GM23338 (cell line): Measurements from ENCODE around the gene GARIN3. TPM values are rescaled to one million over a fixed set of nuclear protein-coding genes. Genes with fewer than 3 reads are reported as not detected.

Source experiments
- ATAC-seq: fragments of 200-7000 bp; cut with Tn5 transposase; 3 replicates; pipeline ENCODE4 v1.9.1; 2020
- DNase-seq: peaks from one replicate; pipeline ENCODE4 v3.0.0-alpha.2; 2015; ENCODE audit warnings: low spot score
- H2AFZ ChIP-seq: fragments of 200-600 bp; sonication (generic); 2 replicates; pipeline ENCODE4 v1.8.0; 2016; ENCODE audit warnings: antibody characterized with exemption, mild to moderate bottlenecking, moderate library complexity
- H3F3A ChIP-seq: fragments of 200-600 bp; sonication (generic); replicated peaks from 2 replicates; pipeline ENCODE4 v1.8.0; 2017; ENCODE audit warnings: antibody characterized with exemption, mixed run types, low read depth
- H3K27ac ChIP-seq: fragments of 200-600 bp; sonication (generic); 2 replicates; pipeline ENCODE4 v1.6.1; 2016; ENCODE audit warnings: low read depth
- H3K27me3 ChIP-seq: fragments of 200-600 bp; sonication (generic); 2 replicates; pipeline ENCODE4 v1.8.0; 2016; ENCODE audit warnings: mild to moderate bottlenecking, mixed run types, moderate library complexity; ENCODE audit not compliant: insufficient read depth
- H3K36me3 ChIP-seq: fragments of 200-600 bp; sonication (generic); 2 replicates; pipeline ENCODE4 v1.8.0; 2016; ENCODE audit warnings: mild to moderate bottlenecking; ENCODE audit not compliant: insufficient read depth
- H3K4me1 ChIP-seq: fragments of 200-600 bp; sonication (generic); 2 replicates; pipeline ENCODE4 v1.8.0; 2016; ENCODE audit warnings: mild to moderate bottlenecking, moderate library complexity; ENCODE audit not compliant: insufficient read depth
- H3K4me2 ChIP-seq: fragments of 200-600 bp; sonication (generic); 2 replicates; pipeline ENCODE4 v1.7.1; 2017; ENCODE audit warnings: mixed run types
- H3K4me3 ChIP-seq: fragments of 200-600 bp; sonication (generic); 2 replicates; pipeline ENCODE4 v1.6.1; 2016; ENCODE audit warnings: mixed run types
- H3K79me2 ChIP-seq: fragments of 200-600 bp; sonication (generic); replicated peaks from 2 replicates; pipeline ENCODE4 v1.8.0; 2017; ENCODE audit warnings: mild to moderate bottlenecking; ENCODE audit not compliant: insufficient read depth
- H3K9me2 ChIP-seq: fragments of 200-600 bp; sonication (generic); 2 replicates; pipeline ENCODE4 v1.8.0; 2017; ENCODE audit not compliant: insufficient read depth
- H4K20me1 ChIP-seq: fragments of 200-600 bp; sonication (generic); replicated peaks from 2 replicates; pipeline ENCODE4 v1.8.0; 2017; ENCODE audit warnings: mild to moderate bottlenecking; ENCODE audit not compliant: insufficient read depth
- H3K27ac Mint-ChIP-seq: 2 replicates; pipeline ENCODE4 v1.8.0; 2020; ENCODE audit warnings: inconsistent platforms, mild to moderate bottlenecking, moderate library complexity, mixed read lengths
- H3K27me3 Mint-ChIP-seq: 3 replicates; pipeline ENCODE4 v1.8.0; 2022; ENCODE audit warnings: low read depth, mild to moderate bottlenecking, moderate library complexity, mixed read lengths, inconsistent platforms; ENCODE audit not compliant: insufficient read depth, poor library complexity
- H3K36me3 Mint-ChIP-seq: 3 replicates; pipeline ENCODE4 v1.8.0; 2021; ENCODE audit warnings: low read depth, mild to moderate bottlenecking, inconsistent platforms, moderate library complexity, mixed read lengths
- H3K4me1 Mint-ChIP-seq: 3 replicates; pipeline ENCODE4 v1.8.0; 2020; ENCODE audit warnings: mild to moderate bottlenecking, inconsistent platforms, mixed read lengths
- H3K4me3 Mint-ChIP-seq: 3 replicates; pipeline ENCODE4 v1.8.0; 2021; ENCODE audit warnings: moderate library complexity, mild to moderate bottlenecking, inconsistent platforms, mixed read lengths
- H3K9me3 Mint-ChIP-seq: 3 replicates; pipeline ENCODE4 v1.8.0; 2020; ENCODE audit warnings: moderate library complexity, mild to moderate bottlenecking, inconsistent platforms, mixed read lengths
- CREB1 ChIP-seq: fragments of 250-450 bp; sonication (Bioruptor Pico); IDR thresholded peaks from 2 replicates; pipeline ENCODE4 v1.5.0; 2020; ENCODE audit warnings: low read depth, mild to moderate bottlenecking, moderate library complexity
- EZH2 ChIP-seq: fragments of 200-600 bp; sonication (generic); IDR thresholded peaks from one replicate; pipeline ENCODE4 v1.8.0; 2017; ENCODE audit warnings: antibody characterized with exemption, mild to moderate bottlenecking, low read depth; ENCODE audit not compliant: unreplicated experiment
- EZH2phosphoT487 ChIP-seq: fragments of 200-600 bp; sonication (generic); IDR thresholded peaks from one replicate; pipeline ENCODE4 v1.8.1; 2018; ENCODE audit warnings: antibody characterized with exemption; ENCODE audit not compliant: unreplicated experiment
- JUNB ChIP-seq: IDR thresholded peaks from one replicate; pipeline ENCODE4 v1.6.1; 2016; ENCODE audit warnings: antibody characterized with exemption; ENCODE audit not compliant: unreplicated experiment
- NANOG ChIP-seq: IDR thresholded peaks from 2 replicates; pipeline ENCODE4 v1.6.1; 2016; ENCODE audit warnings: antibody characterized with exemption, borderline replicate concordance
- POLR2AphosphoS5 ChIP-seq: IDR thresholded peaks from 2 replicates; pipeline ENCODE4 v1.6.1; 2016; ENCODE audit warnings: antibody characterized with exemption, low read depth
- STAT1 ChIP-seq: IDR thresholded peaks from one replicate; pipeline ENCODE4 v1.6.1; 2016; ENCODE audit warnings: antibody characterized with exemption; ENCODE audit not compliant: unreplicated experiment
- ZNF114 ChIP-seq: fragments of 250-450 bp; sonication (Bioruptor Pico); IDR thresholded peaks from 2 replicates; pipeline ENCODE4 v1.5.0; 2020; ENCODE audit warnings: mild to moderate bottlenecking, moderate library complexity
- ZNF331 ChIP-seq: fragments of 250-450 bp; sonication (Bioruptor Pico); IDR thresholded peaks from 2 replicates; pipeline ENCODE4 v1.5.0; 2020; ENCODE audit warnings: low read depth, mild to moderate bottlenecking, moderate library complexity
- polyA plus RNA-seq: library from polyadenylated mRNA; unstranded; fragments of >200 nt; fragmentation: Nextera tagmentation; extraction: Ambion mirVana; gene quantifications from 2 replicates; pipeline ENCODE4 v1.2.1, GENCODE V29; 2016
- total RNA-seq: library from RNA; depleted of rRNA; stranded (reverse); fragments of >200 nt; shearing (Covaris generic); gene quantifications from 2 replicates; pipeline ENCODE4 v1.2.3, GENCODE V29; 2014
- TF ChIP-seq, protein P1 (sequence below): IDR thresholded peaks from 2 replicates; pipeline ENCODE4 v1.6.1; 2016; ENCODE audit warnings: antibody characterized with exemption
- TF ChIP-seq, protein P2 (sequence below): IDR thresholded peaks from one replicate; pipeline ENCODE4 v1.6.1; 2018; ENCODE audit warnings: antibody characterized with exemption; ENCODE audit not compliant: unreplicated experiment
- TF ChIP-seq, protein P3 (sequence below), 2 experiments: fragments of 200-600 bp in 1 of 2; sonication (generic) in 1 of 2; conservative IDR thresholded peaks; 2 replicates each; pipeline versions ENCODE4 v1.5.1 to v1.6.1; 2016 to 2017; ENCODE audit warnings: antibody characterized with exemption in 2 of 2, low read depth in 2 of 2, mild to moderate bottlenecking in 2 of 2, moderate library complexity in 1 of 2

GARIN3 gene
- total and polyA plus RNA-seq, 2 experiments from 2014 or later: not detected

- Histone ChIP-seq H2AFZ (no peak overlapping the region), H3K4me1 (no peaks in the 10 kb centered on the region), H4K20me1 (no peaks in the 10 kb centered on the region), H3K36me3 (no peaks in the 10 kb centered on the region), H3K27ac (no peak overlapping the region), H3F3A (no peaks in the 10 kb centered on the region), H3K4me2 (no peak overlapping the region), H3K27me3 (no peaks in the 10 kb centered on the region), H3K9me2 (peaks cover 12% of the 10 kb centered on the region), H3K4me3 (no peak overlapping the region), H3K79me2 (no peaks in the 10 kb centered on the region)
- DNase-seq: no peak
- H3K27ac Mint-ChIP-seq: no peak overlapping the region
- peaks cover 11% of the 10 kb centered on the region; the same call in 2 of the 3 replicates for H3K4me1 Mint-ChIP-seq
- H3K9me3 Mint-ChIP-seq: peaks cover 5% of the 10 kb centered on the region; the same call in 1 of the 3 replicates
- no peaks in the 10 kb centered on the region; the same call in 2 of the 3 replicates for H3K36me3 Mint-ChIP-seq
- TF ChIP-seq, protein P1, sequence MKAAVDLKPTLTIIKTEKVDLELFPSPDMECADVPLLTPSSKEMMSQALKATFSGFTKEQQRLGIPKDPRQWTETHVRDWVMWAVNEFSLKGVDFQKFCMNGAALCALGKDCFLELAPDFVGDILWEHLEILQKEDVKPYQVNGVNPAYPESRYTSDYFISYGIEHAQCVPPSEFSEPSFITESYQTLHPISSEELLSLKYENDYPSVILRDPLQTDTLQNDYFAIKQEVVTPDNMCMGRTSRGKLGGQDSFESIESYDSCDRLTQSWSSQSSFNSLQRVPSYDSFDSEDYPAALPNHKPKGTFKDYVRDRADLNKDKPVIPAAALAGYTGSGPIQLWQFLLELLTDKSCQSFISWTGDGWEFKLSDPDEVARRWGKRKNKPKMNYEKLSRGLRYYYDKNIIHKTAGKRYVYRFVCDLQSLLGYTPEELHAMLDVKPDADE: no peak
- TF ChIP-seq NANOG (no peak), CREB1 (no peak), JUNB (no peak), STAT1 (no peak), POLR2AphosphoS5 (no peak), EZH2 (no peak), ZNF331 (CRISPR knock-in tag) (no peak)
- H3K4me3 Mint-ChIP-seq: no peak overlapping the region
- no peak for ATAC-seq
- H3K27me3 Mint-ChIP-seq: no peaks in the 10 kb centered on the region
Observed at GRCh38 chr5:157175071-157175612, 9.1 kb upstream of the GARIN3 start.

GRCh38 chr5:157172403-157172802, 6.3 kb upstream of the GARIN3 start:
- peaks cover 21% of the 10 kb centered on the region; the same call in 2 of the 3 replicates for H3K4me1 Mint-ChIP-seq
- no peak for DNase-seq
- Histone ChIP-seq H3K79me2 (no peaks in the 10 kb centered on the region), H3K9me2 (peaks cover 12% of the 10 kb centered on the region), H3K27ac (no peak overlapping the region), H3K27me3 (no peaks in the 10 kb centered on the region), H3K4me3 (no peak overlapping the region), H4K20me1 (no peaks in the 10 kb centered on the region), H3F3A (no peaks in the 10 kb centered on the region), H3K4me2 (no peak overlapping the region), H3K36me3 (no peaks in the 10 kb centered on the region), H3K4me1 (no peaks in the 10 kb centered on the region; the same call in 1 of the 2 replicates), H2AFZ (peak overlapping the region; percentile 83; the same call in 1 of the 2 replicates)
- no peak overlapping the region for H3K4me3 Mint-ChIP-seq
- H3K36me3 Mint-ChIP-seq: no peaks in the 10 kb centered on the region; the same call in 2 of the 3 replicates
- H3K27me3 Mint-ChIP-seq: no peaks in the 10 kb centered on the region
- H3K27ac Mint-ChIP-seq: no peak overlapping the region
- H3K9me3 Mint-ChIP-seq: peaks cover 11% of the 10 kb centered on the region; the same call in 2 of the 3 replicates
- ATAC-seq: no peak
- TF ChIP-seq ZNF114 (no peak), EZH2phosphoT487 (no peak), JUNB (no peak)
- TF ChIP-seq, protein P2, sequence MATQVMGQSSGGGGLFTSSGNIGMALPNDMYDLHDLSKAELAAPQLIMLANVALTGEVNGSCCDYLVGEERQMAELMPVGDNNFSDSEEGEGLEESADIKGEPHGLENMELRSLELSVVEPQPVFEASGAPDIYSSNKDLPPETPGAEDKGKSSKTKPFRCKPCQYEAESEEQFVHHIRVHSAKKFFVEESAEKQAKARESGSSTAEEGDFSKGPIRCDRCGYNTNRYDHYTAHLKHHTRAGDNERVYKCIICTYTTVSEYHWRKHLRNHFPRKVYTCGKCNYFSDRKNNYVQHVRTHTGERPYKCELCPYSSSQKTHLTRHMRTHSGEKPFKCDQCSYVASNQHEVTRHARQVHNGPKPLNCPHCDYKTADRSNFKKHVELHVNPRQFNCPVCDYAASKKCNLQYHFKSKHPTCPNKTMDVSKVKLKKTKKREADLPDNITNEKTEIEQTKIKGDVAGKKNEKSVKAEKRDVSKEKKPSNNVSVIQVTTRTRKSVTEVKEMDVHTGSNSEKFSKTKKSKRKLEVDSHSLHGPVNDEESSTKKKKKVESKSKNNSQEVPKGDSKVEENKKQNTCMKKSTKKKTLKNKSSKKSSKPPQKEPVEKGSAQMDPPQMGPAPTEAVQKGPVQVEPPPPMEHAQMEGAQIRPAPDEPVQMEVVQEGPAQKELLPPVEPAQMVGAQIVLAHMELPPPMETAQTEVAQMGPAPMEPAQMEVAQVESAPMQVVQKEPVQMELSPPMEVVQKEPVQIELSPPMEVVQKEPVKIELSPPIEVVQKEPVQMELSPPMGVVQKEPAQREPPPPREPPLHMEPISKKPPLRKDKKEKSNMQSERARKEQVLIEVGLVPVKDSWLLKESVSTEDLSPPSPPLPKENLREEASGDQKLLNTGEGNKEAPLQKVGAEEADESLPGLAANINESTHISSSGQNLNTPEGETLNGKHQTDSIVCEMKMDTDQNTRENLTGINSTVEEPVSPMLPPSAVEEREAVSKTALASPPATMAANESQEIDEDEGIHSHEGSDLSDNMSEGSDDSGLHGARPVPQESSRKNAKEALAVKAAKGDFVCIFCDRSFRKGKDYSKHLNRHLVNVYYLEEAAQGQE: no peak
- TF ChIP-seq, protein P3, sequence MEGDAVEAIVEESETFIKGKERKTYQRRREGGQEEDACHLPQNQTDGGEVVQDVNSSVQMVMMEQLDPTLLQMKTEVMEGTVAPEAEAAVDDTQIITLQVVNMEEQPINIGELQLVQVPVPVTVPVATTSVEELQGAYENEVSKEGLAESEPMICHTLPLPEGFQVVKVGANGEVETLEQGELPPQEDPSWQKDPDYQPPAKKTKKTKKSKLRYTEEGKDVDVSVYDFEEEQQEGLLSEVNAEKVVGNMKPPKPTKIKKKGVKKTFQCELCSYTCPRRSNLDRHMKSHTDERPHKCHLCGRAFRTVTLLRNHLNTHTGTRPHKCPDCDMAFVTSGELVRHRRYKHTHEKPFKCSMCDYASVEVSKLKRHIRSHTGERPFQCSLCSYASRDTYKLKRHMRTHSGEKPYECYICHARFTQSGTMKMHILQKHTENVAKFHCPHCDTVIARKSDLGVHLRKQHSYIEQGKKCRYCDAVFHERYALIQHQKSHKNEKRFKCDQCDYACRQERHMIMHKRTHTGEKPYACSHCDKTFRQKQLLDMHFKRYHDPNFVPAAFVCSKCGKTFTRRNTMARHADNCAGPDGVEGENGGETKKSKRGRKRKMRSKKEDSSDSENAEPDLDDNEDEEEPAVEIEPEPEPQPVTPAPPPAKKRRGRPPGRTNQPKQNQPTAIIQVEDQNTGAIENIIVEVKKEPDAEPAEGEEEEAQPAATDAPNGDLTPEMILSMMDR (conservative IDR thresholded peaks at IDR 0.05; ENCODE audit: low read depth in 2 of 2): no peak
- TF ChIP-seq, protein P1: no peak
